Osteocyte (in vitro differentiated cells): Measurements from ENCODE around the gene DLG2. TPM values are rescaled to one million over a fixed set of nuclear protein-coding genes. Genes with fewer than 3 reads are reported as not detected.

Experiments used
- DNase-seq: peaks from one replicate; pipeline ENCODE4 v3.0.0; 2021; ENCODE audit warnings: mixed read lengths; ENCODE audit not compliant: unreplicated experiment; ENCODE audit errors: extremely low spot score
- H3K27ac Mint-ChIP-seq: one replicate; pipeline ENCODE4 v1.8.0; 2021; ENCODE audit warnings: mild to moderate bottlenecking, mixed read lengths; ENCODE audit not compliant: unreplicated experiment
- H3K27me3 Mint-ChIP-seq: one replicate; pipeline ENCODE4 v1.8.0; 2021; ENCODE audit warnings: mixed read lengths; ENCODE audit not compliant: unreplicated experiment
- H3K36me3 Mint-ChIP-seq: one replicate; pipeline ENCODE4 v1.8.0; 2021; ENCODE audit warnings: mixed read lengths; ENCODE audit not compliant: unreplicated experiment
- H3K4me1 Mint-ChIP-seq: one replicate; pipeline ENCODE4 v1.8.0; 2021; ENCODE audit warnings: mixed read lengths; ENCODE audit not compliant: unreplicated experiment
- H3K4me3 Mint-ChIP-seq: one replicate; pipeline ENCODE4 v1.8.0; 2021; ENCODE audit warnings: mild to moderate bottlenecking, moderate library complexity, mixed read lengths; ENCODE audit not compliant: unreplicated experiment
- H3K9me3 Mint-ChIP-seq: one replicate; pipeline ENCODE4 v1.8.0; 2021; ENCODE audit warnings: mixed read lengths; ENCODE audit not compliant: unreplicated experiment
- CTCF ChIP-seq: fragments of 200-600 bp; sonication (generic); IDR thresholded peaks from 2 replicates; pipeline ENCODE4 v1.5.0; 2021; ENCODE audit warnings: antibody characterized with exemption, mild to moderate bottlenecking, moderate library complexity
- total RNA-seq: library from RNA; stranded (reverse); gene quantifications from 2 replicates; pipeline ENCODE4 v1.2.1, GENCODE V29; 2021

The DLG2 gene
- total RNA-seq, 1 donor from 2014 or later: 2.1 TPM

DNA sequence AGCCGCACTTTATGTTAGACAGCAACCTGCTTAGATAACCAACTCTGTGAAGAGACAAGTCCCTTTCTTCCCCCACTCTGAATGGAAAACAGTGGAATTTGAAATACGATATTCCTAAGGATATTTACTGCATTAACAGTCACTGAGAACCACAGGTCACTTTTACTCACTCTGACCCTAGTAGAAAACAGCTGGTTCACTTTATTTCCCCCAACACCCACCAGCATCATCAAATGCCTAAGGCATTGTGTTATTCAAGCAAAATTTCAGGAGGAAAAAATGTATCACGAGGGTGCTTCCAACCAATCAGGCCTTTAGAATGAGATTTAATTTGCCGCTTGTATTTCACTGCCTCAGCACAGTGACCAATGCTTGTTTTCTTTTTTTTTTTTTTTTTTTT, 1206.9 kb downstream of the DLG2 start:
- H3K36me3 Mint-ChIP-seq: no peaks in the 10 kb centered on the region
- H3K4me3 Mint-ChIP-seq: no peak overlapping the region
- no peaks in the 10 kb centered on the region for H3K4me1 Mint-ChIP-seq
- no peak for DNase-seq
- TF ChIP-seq CTCF: no peak
- no peak overlapping the region for H3K27ac Mint-ChIP-seq
- H3K9me3 Mint-ChIP-seq: no peaks in the 10 kb centered on the region
- H3K27me3 Mint-ChIP-seq: peaks cover 2% of the 10 kb centered on the region

DNA sequence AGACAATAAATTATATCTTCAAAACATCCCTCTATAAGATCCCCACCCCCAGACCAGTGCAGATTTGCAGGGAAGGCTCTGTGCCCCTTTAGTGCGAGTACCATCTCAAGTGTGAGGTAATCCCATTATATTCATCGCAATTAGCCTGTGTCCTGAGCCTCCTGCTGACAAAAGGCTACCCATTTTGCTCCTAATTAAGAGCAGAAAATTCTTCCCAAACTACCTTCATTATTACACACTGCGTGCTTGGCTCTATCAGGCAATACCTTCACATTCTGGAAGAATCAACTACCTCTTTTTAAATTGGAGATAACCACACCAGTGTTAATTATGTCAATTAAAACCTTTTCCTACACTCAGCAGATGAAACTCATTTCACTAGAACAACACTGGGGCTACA, 1207.5 kb downstream of the DLG2 start:
- Mint-ChIP-seq H3K27ac (no peak overlapping the region), H3K4me1 (no peaks in the 10 kb centered on the region), H3K36me3 (no peaks in the 10 kb centered on the region), H3K4me3 (no peak overlapping the region), H3K9me3 (no peaks in the 10 kb centered on the region), H3K27me3 (peaks cover 2% of the 10 kb centered on the region)
- no peak for DNase-seq
- no peak for TF ChIP-seq CTCF

GRCh38 chr11:84414920-84415319, 1212.2 kb downstream of the DLG2 start:
- Mint-ChIP-seq H3K27ac (no peak overlapping the region), H3K27me3 (peaks cover 2% of the 10 kb centered on the region), H3K4me1 (no peaks in the 10 kb centered on the region), H3K9me3 (no peaks in the 10 kb centered on the region), H3K4me3 (no peak overlapping the region), H3K36me3 (no peaks in the 10 kb centered on the region)
- no peak for TF ChIP-seq CTCF
- DNase-seq: no peak

DNA sequence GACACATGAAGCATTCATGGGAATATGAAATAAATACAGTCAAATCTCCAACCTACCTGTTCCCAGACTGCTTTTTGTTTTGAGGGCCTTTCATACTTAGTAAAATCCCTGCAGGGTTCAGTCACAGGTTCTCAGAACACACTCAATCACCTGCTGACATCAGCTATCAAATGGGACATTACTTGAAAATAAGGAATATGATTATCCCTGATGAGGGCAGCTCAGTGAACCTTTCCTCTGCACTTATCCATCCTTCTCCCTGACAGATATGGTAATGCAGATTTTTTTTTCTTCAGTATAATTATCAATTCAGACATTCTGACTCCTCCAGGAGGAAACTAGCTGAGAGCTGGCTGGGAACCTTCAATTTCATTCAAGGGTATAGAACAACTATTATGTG, 1213.6 kb downstream of the DLG2 start:
- Mint-ChIP-seq H3K27me3 (peaks cover 2% of the 10 kb centered on the region), H3K4me1 (no peaks in the 10 kb centered on the region), H3K4me3 (no peak overlapping the region), H3K36me3 (no peaks in the 10 kb centered on the region), H3K9me3 (no peaks in the 10 kb centered on the region), H3K27ac (no peak overlapping the region)
- TF ChIP-seq CTCF: no peak
- DNase-seq: no peak

- Mint-ChIP-seq H3K9me3 (no peaks in the 10 kb centered on the region), H3K36me3 (no peaks in the 10 kb centered on the region), H3K4me1 (no peaks in the 10 kb centered on the region), H3K27ac (no peak overlapping the region), H3K27me3 (peaks cover 2% of the 10 kb centered on the region), H3K4me3 (no peak overlapping the region)
- DNase-seq: no peak
- no peak for TF ChIP-seq CTCF
Measured at GRCh38 chr11:84412862-84413261, 1214.3 kb downstream of the DLG2 start.
